PC-9 (cell line): ENCODE data around the gene ENPP4.

Experiments
- CTCF ChIP-seq: fragments of 200-600 bp; sonication (generic); conservative IDR thresholded peaks from 2 replicates; pipeline ENCODE4 v1.6.1; 2017; ENCODE audit warnings: mixed run types, antibody characterized with exemption, mild to moderate bottlenecking, moderate library complexity
- EZH2 ChIP-seq: fragments of 200-600 bp; sonication (generic); IDR thresholded peaks from 2 replicates; pipeline ENCODE4 v1.8.0; 2017; ENCODE audit warnings: antibody characterized with exemption, low read depth

- TF ChIP-seq EZH2, result no peak
- TF ChIP-seq CTCF, result no peak
Observed at GRCh38 chr6:46136831-46137230, 7.0 kb downstream of the ENPP4 start.
